ENCODE measurements around the gene SLX9. TPM values are rescaled to one million over a fixed set of nuclear protein-coding genes. Genes with fewer than 3 reads are reported as not detected.

Gene SLX9
- total RNA-seq, 2 experiments from 2014 or later = 18.6 to 61.6 TPM

- no peak overlapping the region for H3K4me3 ChIP-seq (ENCODE audit: low read depth, low read length, poor library complexity, severe bottlenecking)
- intact Hi-C loops (cut with micrococcal nuclease; ENCODE audit: unreplicated experiment) = no loop called here
- ChIA-PET CTCF (ENCODE audit: unreplicated experiment) (no interaction called here), POLR2A (no interaction called here)
- peaks cover 56% of the 10 kb centered on the region for H3K36me3 ChIP-seq (ENCODE audit: insufficient read depth, low read length)
- no peak overlapping the region for H3K27ac ChIP-seq (ENCODE audit: low read depth, low read length, poor library complexity, severe bottlenecking)
- H3K9me3 ChIP-seq (ENCODE audit: low read length) = no peaks in the 10 kb centered on the region
- no peaks in the 10 kb centered on the region; the same call in 1 of the 2 replicates for H3K79me2 ChIP-seq (ENCODE audit: insufficient read depth, low read depth, low read length)
- no peaks in the 10 kb centered on the region for H3K4me1 ChIP-seq (ENCODE audit: insufficient read depth, low read length, poor library complexity, severe bottlenecking)
- no peak for DNase-seq (ENCODE audit: low spot score)
- H3K9me2 ChIP-seq (ENCODE audit: insufficient read depth, low read length) = no peaks in the 10 kb centered on the region
- H3K4me2 ChIP-seq (ENCODE audit: low read length) = no peak overlapping the region
- TF ChIP-seq EZH2phosphoT487 (IDR thresholded peaks at IDR 0.05; ENCODE audit: borderline replicate concordance, low read depth, low read length) = no peak
- no peak for TF ChIP-seq CTCF (conservative IDR thresholded peaks at IDR 0.05; ENCODE audit: low read length)
- BruUV-seq (replicated peaks) = no TSS peak
- H2AFZ ChIP-seq (ENCODE audit: low read length) = no peak overlapping the region
- no peaks in the 10 kb centered on the region for H4K20me1 ChIP-seq (ENCODE audit: insufficient read depth, low read length)
Observed at GRCh38 chr21:44969066-44969670, 29.3 kb downstream of the SLX9 start.

- intact Hi-C loops (cut with micrococcal nuclease; ENCODE audit: unreplicated experiment) = no loop called here
- no peak for DNase-seq (ENCODE audit: low spot score)
- H3K4me2 ChIP-seq (ENCODE audit: low read length) = no peak overlapping the region
- H3K36me3 ChIP-seq (ENCODE audit: insufficient read depth, low read length) = peaks cover 48% of the 10 kb centered on the region
- H3K9me3 ChIP-seq (ENCODE audit: low read length) = no peaks in the 10 kb centered on the region
- TF ChIP-seq CTCF (conservative IDR thresholded peaks at IDR 0.05; ENCODE audit: low read length) = no peak
- no peak for TF ChIP-seq EZH2phosphoT487 (IDR thresholded peaks at IDR 0.05; ENCODE audit: borderline replicate concordance, low read depth, low read length)
- BruUV-seq (replicated peaks) = no TSS peak
- H2AFZ ChIP-seq (ENCODE audit: low read length) = no peak overlapping the region
- H4K20me1 ChIP-seq (ENCODE audit: insufficient read depth, low read length) = no peaks in the 10 kb centered on the region
- no peak overlapping the region for H3K4me3 ChIP-seq (ENCODE audit: low read depth, low read length, poor library complexity, severe bottlenecking)
- H3K27ac ChIP-seq (ENCODE audit: low read depth, low read length, poor library complexity, severe bottlenecking) = no peak overlapping the region
- H3K4me1 ChIP-seq (ENCODE audit: insufficient read depth, low read length, poor library complexity, severe bottlenecking) = no peaks in the 10 kb centered on the region
- H3K79me2 ChIP-seq (ENCODE audit: insufficient read depth, low read depth, low read length) = no peaks in the 10 kb centered on the region
- no peaks in the 10 kb centered on the region for H3K9me2 ChIP-seq (ENCODE audit: insufficient read depth, low read length)
- CTCF ChIA-PET (ENCODE audit: unreplicated experiment) = no interaction called here
- POLR2A ChIA-PET = interaction anchor here (0.5 kb wide), 1 partner anchor 1394 kb away, joined by 4 read pairs; no protein-coding TSS in a partner anchor
Observed at GRCh38 chr21:44969931-44970755, 30.3 kb downstream of the SLX9 start.
